RWPE1 (cell line): ENCODE measurements around the gene IST1.

Source experiments
- CTCF ChIA-PET: fragments of 350-600 bp; sonication (Branson Sonifier 250); formaldehyde crosslinking; extraction: SDS; loops from one replicate; lab custom pipeline; 2021; lab: Yijun Ruan, JAX
- POLR2A ChIA-PET: fragments of 400-600 bp; formaldehyde crosslinking; extraction: SDS; loops from one replicate; lab custom pipeline; 2020; ENCODE audit warnings: antibody characterized with exemption; ENCODE audit not compliant: low non-redundant PET; lab: Yijun Ruan, JAX
- DNase-seq: peaks from one replicate; pipeline ENCODE4 v3.0.0; 2012; ENCODE audit warnings: low spot score
- H3K27ac ChIP-seq: fragments of 450-650 bp; 2 replicates; pipeline ENCODE4 v1.5.1; 2017
- TF ChIP-seq, protein P1 (sequence below): fragments of 450-650 bp; conservative IDR thresholded peaks from 2 replicates; pipeline ENCODE4 v1.5.1; 2017; ENCODE audit warnings: low read depth, mild to moderate bottlenecking

IST1 gene

DNA sequence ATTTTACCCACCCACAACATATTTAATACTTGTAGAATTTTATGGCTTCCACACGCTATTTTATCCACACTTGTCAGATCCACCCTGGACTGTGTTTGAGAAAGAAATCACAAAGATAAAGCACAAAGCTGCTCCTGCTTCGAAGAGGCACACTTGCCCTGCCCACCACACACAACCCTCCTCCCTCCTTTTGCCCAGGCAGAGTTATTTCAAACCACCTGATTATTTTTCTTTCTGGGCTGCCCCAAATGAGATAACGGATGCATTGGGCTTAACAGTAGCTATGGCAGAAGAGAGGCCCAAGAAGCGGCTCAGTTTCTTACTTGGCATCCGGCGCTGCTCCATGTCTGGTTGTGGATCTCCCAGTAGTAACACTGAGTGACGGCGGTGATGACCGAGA lies 77.7 kb downstream of the IST1 start:
- POLR2A ChIA-PET = no interaction called here
- no peak overlapping the region for H3K27ac ChIP-seq
- no peak for DNase-seq
- CTCF ChIA-PET = no interaction called here
- TF ChIP-seq, protein P1, sequence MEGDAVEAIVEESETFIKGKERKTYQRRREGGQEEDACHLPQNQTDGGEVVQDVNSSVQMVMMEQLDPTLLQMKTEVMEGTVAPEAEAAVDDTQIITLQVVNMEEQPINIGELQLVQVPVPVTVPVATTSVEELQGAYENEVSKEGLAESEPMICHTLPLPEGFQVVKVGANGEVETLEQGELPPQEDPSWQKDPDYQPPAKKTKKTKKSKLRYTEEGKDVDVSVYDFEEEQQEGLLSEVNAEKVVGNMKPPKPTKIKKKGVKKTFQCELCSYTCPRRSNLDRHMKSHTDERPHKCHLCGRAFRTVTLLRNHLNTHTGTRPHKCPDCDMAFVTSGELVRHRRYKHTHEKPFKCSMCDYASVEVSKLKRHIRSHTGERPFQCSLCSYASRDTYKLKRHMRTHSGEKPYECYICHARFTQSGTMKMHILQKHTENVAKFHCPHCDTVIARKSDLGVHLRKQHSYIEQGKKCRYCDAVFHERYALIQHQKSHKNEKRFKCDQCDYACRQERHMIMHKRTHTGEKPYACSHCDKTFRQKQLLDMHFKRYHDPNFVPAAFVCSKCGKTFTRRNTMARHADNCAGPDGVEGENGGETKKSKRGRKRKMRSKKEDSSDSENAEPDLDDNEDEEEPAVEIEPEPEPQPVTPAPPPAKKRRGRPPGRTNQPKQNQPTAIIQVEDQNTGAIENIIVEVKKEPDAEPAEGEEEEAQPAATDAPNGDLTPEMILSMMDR = no peak

DNA sequence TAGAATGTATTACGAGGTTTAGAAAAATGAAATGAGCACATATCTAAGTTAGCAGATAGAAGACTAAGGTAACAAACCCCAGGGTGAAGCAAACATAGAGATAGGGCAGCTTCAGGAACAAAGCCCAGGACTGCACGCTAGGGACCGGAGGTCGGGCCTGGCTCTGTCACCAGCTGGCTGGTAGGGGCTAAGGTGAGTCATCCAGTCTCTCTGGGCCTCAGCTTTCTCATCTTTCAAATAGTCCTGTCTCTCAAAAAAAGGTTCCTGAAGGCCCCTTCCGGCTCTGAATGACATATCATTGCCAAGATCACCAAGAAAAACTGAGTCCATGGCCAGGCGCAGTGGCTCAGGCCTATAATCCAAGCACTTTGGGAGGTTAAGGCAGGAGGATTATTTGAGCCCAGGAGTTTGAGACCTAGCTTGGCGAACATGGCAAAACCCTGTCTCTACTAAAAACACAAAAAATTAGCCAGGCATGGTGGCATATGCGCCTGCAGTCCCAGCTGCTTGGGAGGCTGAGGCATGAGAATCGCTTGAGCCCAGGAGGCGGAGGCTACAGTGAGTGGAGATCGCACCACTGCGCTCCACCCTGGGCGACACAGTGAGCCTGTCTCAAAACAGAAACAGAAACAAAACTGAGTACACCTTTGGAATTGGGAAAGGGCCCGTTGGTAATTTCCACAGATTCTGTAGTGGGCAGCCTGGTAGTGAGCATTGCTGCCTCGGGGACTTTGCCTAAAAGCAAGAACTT lies 78.9 kb downstream of the IST1 start:
- CTCF ChIA-PET = interaction anchor here (0.6 kb wide), 1 partner anchor 98 kb away, joined by 3 read pairs; no protein-coding TSS in a partner anchor

More for the DNA sequence above, 78.9 kb downstream of the IST1 start:
- no peak for DNase-seq
- POLR2A ChIA-PET = no interaction called here
- TF ChIP-seq, protein P1 = no peak
- H3K27ac ChIP-seq = no peak overlapping the region
